HG02943 (cell line): Measurements from ENCODE around the gene AKAP3.

Source experiments
- ATAC-seq: cut with Tn5 transposase; IDR thresholded peaks from one replicate; pipeline ENCODE4 v1.9.1; 2021; ENCODE audit warnings: mild to moderate bottlenecking, low read depth, moderate library complexity; ENCODE audit not compliant: unreplicated experiment

Gene AKAP3

DNA sequence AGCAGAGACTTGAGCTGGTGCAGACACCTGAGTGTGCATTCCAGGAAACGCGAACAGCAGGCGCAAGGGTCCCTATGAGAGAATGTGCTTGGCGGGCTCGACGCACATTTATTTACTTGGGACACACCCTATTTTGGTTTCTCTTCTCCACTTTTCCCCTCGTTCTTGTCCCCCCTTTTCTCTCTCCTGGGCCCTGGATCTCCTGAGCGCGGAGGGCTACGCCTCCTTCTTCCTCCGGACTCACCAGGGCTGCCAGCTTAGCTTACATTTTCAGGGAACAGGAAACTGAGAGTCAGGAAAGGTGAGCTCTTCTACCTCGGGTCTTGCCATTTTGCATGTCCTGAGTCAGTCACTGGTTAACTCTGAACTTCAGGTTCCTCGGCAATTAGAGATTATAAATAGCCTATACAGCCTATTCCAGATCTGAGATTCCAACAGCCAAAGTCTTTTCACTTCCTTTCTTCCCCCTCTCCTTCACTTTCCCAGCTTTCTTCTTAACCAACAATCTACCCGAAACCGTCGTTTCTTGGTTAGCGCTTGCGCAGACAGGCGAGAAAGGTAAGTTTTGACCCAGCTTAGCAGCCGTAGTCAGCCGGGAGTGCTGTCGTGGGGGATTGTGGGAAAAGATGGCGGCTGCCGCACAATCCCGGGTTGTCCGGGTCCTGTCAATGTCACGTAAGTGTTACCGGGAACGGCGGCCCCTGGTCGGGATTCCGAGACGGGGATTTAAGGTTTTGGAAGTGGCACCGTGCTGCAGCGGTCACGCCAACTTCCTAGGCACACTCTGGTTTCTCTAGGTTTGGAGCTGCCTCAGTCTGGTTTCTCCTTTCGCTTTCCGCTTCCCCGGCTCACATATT lies at the start of gene AKAP3, which contains the start of gene NDUFA9:
AKAP3 (minus strand) TSS at position 551 of the 857 bp plus-strand sequence. CDS start 10,855 bp downstream, outside the sequence.
NDUFA9 (plus strand) TSS at position 614 of the 857 bp plus-strand sequence; CDS start at position 627, 13 bp downstream.
- peak; percentile 70 for ATAC-seq

DNA sequence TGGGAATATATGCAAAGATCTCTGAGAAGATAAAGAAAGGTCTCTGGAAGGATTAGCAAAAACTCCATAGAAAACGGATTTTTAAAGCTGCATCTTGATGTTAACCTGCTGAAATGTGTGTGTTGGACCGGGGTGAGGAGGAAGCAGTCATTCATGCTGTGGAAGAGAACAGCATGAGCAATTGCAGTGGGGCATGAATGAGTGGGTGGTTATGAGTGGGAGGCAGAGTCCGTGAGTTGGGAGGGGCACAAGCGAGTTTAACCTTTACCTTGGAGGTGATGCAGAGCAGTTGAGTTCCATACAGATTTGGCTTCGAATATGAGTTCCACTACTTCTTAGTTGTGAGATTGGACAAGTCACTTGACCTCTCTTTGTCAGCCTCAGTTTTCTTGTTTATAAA lies 41.9 kb upstream of the AKAP3 start:
- no peak for ATAC-seq

DNA sequence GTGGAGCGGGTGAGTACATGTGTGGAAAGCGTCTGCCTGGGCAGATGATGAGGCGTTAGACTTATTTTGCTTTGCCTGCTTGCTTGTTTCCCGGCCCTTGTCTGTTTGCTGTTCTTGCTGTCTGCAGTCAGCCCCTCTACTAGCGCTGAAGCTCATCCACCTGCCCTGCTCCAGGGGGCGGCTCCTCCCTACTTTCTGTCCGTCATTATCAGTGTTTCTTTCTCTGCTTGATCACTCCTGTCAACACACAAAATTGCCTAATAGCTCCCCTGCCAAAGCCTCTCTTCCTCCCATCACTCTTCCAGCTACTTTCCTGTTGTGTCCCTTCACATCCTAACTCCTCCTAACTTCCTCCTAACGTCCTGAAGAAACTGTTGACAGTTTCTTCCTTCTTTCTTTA lies 36.5 kb upstream of the AKAP3 start:
- no peak for ATAC-seq

DNA sequence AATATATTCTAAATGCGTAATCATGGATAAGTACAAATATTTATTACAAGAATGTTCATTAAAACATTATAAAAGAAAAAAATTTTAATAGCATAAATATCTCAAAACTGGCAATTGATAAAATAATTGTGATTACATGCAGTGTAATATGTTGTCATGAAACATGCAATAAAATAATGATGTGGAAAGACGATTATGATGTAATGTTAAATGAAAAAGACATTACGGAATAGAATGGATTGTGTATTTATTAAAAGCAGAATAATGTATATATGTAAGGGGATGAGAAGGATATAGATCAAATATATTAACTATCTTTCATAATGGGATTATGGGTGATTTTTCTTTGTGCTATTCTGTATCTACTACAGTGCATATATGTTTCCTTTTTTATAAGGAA lies 32.9 kb upstream of the AKAP3 start:
- ATAC-seq = no peak

DNA sequence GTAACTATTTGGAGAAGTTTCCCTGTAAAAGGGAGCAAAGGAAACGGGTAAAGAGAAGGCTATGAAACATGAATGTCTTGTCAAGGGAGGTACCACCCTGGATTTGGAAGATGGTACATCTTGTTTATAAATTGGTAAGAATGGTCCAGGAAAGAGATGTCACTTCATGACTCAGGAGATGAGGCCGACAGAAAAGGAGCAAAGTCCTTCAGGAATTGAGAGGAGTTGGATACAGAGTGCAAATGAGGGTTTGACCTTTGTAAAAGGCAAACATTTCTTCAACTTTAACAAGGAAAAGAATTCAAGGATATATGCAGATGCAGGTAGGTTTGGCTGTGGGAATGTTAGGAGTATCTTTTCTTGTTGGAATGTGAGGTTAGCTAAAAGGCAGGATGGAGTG lies 30.9 kb upstream of the AKAP3 start:
- ATAC-seq = no peak

DNA sequence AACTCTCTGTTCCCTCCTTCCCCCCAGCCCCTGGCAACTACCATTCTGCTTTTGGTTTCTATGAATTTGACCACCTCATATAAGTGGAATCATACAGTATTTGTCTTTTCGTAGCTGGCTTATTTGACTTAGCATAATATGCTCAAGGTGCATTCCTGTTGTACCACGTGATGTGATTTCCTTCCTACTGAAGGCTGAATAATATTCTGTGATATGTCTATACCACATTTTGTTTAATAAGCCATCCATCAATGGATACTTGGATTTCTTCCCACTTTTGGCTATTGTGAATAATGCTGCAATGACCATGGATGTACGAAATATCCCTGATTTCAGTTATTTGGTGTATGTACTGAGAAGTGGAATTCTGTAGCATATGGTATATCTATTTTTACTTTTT lies 16.4 kb upstream of the AKAP3 start:
- no peak for ATAC-seq

DNA sequence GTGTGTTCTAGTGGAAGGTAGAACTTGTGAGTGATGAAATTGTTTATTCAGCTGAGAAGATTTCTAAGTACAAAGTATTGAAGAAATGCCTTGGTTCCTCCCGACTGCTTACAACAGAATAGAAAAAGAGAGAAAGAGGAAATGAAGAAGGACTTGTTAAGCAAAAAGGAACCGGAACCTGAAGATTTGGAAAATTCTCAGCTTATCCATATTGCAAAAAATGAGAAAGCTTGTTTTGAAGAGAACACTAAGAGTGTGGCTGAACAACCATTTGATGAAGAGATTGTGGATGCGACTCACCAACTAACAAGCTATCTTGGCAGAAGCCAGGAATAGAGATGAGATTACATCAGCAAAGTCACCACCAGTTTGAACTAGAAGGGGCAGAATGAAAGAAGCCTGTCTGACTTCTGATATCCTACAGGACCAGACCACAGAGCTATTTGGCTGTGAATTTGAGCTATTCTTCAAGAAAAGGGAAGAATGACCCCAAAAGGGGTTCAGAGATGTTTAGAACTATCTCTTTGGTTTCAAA lies 15.2 kb upstream of the AKAP3 start:
- no peak for ATAC-seq

DNA sequence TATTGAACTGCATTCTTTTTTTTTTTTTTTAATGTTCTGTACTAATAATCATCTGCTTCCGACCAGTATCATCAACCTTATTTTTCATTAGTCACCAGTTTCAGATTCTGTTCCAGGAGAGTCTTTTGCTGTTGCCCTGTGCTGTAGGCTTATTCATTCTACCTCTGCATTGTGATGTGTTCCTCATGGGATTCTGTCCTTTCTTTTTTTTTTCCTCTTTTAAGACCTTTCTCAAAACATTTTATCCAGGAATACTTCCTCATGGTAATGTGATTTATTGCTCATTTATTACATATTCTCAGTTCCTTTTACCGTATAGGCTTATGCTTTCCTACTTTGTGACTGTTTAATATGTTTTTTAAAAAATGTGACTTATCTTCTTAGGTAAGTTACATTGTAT lies 4.8 kb upstream of the AKAP3 start:
- no peak for ATAC-seq

DNA sequence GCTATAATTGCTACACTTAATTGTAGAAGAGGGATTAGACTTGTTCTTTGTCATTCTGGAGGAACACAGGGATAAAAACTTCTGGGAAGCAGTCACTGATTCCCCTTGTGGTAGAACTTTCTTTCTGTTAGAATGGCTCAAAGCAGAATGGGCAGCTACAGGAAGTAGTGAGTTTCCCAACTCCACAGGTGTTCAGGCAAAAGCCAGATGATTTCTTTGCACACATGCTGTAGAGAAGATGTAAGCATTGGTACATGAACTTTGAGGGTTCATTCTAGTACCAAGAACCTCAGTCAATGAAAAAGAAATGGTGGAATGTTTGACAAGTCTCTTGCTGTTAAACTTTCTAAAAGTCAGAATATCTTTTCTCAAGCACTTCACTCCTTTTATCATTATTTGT lies 4.4 kb upstream of the AKAP3 start:
- no peak for ATAC-seq

DNA sequence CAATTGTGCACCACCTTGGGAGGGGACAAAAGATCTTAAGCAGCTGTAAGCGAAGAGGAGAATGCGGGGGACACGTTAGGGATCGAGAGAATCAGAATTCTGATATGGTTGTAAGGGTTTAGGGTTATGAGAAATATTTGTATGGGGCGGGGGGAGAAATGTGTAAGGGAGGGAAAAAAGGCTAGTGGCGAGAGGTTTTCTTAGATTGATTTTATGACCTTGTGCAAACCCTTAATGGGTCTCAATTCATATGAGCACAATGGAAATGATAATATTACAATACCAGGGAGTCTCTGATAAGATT lies 459 bp upstream of the AKAP3 start:
- ATAC-seq = no peak

DNA sequence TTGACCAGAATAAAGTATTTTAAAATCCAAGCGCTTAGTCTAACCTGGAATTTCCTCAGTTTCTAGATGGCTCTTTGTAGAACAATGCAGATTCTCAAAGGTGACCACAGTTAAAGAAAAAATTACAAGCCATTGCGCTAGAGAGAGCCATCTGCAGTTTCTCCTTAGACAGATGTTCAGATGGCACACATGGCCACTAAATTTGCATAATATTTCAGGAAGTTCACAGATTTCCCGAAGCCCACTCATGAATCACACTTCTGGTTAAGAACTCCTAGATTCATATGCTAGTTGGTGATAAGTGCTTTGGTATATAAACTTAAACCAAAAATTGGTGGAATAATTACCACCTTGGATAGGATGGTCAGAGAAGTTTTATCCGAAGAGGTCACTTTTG lies 749 bp downstream of the AKAP3 start:
- peak; percentile 28 for ATAC-seq

DNA sequence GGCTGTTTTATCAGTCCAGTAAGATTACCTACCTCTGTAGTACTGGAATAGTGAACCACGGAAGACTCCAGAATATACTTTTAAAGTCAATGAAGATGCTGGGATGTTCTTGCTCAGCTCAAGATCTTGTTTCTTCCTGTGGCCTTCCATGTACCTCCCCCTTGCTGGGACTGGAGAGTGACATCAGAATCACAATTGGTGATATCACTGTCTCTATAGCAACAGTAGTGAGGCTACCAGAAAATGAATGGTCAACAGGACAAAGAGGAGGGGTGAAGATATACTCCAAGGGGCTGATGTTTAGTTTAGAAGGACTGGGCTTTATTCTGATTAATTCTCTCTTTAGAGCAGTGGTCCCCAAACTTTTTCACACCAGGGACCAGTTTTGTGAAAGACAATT lies 3.8 kb downstream of the AKAP3 start:
- no peak for ATAC-seq

DNA sequence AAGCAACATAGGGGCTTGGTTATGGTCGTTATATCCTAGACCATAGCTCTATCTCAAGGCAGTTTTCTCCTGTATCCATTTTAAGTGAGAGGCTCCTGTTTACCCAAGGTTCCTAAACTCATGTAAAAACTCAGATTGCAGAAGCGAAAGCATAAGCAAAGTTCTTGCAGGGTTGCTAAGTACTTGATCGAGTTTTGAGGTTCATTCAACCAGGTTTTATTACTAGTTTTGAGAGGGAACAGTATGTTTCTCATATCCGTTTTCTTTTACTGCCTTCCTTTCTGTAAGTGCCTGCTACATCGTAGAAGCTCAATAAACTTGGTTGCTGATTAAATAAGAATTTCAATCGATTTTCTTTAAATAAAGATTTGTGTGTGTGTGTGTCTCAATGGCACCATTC lies 5.1 kb downstream of the AKAP3 start:
- no peak for ATAC-seq

DNA sequence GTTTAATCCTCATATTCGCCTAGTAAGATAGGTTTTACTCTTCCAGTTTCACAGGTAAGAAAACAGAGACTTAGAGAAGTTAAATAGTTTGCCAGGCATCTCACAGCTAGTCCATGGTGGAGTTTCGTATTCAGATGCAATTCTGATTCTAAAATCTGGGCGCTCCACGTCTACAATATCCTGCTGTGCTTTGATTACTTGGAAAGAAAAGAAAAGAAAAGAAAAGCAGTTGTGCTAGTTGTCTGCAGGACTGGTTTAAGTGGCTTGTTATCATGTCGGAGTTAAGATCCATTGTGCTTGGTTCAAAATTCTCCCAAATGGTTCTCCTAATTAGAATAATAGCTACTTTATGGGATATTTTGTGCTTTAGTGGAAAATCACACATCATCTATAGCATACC lies 18.6 kb downstream of the AKAP3 start:
- ATAC-seq = no peak

DNA sequence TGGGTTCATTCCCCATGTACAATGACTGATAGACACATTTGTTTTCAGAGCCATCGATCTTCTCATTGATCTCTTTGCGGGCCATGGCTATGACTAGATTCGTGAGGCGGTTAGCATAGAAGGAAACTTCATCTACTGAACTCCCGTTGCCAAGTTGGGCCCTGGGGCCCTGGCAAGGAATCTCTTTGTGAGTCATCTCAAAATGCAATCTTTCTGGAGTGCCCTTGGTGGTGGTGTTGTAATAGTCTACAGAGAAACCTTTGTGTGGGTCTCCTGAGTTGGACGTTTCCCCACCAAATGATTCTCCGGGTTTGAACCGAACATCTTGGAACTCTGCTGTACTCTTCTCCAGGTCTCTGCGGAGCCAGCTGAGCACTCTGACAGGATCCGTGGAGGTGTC lies 20.4 kb downstream of the AKAP3 start:
- no peak for ATAC-seq

DNA sequence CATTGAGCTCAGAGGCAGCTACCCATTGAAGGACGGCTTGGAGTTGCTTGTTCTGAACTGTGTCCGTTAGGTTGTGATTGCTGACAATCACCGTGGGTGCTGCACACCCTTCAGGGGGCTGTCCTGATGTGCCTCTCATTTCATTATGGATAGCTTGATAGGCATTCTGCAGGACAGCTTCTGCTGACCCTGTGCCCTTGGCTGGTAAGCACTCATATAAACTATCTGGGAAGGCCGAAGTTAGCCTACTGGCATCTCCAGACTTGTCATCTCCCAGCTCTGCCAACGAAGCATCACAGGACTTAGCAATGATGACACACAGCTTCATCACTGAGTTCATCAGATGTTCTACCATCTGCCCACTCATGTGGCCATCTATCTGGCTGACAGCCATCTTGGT lies 22.3 kb downstream of the AKAP3 start:
- ATAC-seq = no peak

DNA sequence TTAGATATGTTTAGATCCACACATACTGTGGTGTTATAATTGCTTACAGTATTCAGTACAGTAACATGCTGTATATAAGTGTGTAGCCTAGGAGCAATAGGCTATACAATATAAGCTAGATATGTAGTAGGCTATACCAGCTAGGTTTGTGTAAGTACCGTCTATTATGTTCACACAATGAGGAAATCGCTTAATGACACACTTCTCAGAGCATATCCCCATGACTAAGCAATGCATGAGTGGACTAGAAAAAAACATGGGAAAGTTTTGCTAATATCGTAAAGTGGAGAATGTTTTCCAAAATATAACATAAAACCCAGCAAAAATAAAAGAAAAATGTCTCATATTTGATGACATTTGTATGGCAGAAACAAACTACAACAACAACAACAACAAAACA lies 27.3 kb downstream of the AKAP3 start:
- no peak for ATAC-seq

DNA sequence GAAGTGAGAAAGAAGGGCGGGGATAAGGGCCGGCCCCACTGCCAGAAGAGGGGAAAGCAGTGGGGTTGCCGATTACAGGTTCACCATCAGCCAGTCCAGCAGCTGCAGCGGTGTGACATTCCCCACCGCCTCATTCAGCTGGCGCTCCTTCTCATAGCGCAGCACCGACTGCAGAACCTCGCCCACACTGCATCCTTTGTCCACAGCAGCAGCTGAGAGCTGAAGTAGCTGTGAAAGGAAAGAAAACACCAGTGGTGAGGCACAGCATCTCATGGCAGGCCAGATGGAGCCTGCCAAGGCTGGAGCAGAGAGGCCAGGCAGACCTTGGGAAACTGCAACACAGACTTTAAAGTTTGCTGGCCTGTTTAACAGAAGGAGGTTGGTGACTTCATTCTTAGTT lies 33.2 kb downstream of the AKAP3 start:
- ATAC-seq = no peak

DNA sequence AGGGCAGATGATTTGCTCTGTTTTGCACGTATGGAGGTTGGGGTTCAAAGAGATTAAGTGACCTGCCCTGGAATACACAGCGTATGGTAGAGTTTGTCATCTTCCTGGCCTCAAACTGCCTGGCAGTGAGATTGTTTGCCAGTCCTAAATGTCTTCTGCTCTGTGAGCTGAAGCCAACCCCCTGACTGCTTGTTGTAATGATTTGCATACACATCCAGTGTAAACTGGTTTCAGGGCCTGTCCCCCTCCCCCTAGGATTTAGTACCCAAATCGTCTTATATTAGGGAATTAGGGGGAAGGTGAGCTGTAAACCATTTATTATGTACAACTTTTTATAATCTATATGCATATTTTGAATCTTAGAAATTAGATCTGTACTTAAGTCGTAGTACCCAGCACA lies 38.4 kb downstream of the AKAP3 start:
- ATAC-seq = no peak

DNA sequence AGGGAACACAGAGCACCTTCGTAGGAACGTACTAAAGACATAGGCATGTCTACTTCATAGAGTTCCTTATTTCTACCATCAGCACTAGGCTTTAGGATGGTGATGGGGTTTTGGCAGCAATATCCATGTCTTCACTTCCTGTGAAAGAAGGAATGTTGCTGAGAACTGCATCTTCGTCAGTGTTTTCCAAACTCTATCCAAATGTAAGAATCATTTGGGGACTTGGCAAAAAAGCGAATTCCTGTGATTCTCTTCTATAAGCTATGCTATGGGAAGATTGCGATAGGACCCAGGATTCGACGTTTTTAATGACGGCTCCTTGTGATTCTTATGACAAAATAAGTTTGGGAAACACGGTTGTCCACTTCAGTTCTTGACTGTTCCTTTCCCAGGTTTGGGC lies 39.8 kb downstream of the AKAP3 start:
- ATAC-seq = no peak

DNA sequence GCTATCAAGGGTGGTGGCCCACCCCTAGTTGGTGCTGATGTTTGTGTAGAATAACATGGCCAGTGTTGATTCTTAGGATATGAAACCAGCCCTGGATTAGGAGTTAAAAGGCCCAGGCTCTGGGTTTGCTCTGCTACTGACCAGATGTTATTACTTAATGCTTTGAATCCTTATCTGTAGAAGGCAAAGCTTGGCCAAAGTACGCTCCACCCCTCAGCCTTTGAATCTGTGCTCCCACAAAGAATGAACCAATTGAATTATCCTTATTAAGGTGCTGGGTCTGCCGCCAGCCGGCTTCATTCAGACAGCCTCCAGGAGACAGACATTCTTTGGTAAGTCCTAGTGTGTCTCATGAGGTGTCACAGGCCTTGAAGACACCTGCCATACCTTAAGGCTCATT lies 41.8 kb downstream of the AKAP3 start:
- no peak for ATAC-seq

DNA sequence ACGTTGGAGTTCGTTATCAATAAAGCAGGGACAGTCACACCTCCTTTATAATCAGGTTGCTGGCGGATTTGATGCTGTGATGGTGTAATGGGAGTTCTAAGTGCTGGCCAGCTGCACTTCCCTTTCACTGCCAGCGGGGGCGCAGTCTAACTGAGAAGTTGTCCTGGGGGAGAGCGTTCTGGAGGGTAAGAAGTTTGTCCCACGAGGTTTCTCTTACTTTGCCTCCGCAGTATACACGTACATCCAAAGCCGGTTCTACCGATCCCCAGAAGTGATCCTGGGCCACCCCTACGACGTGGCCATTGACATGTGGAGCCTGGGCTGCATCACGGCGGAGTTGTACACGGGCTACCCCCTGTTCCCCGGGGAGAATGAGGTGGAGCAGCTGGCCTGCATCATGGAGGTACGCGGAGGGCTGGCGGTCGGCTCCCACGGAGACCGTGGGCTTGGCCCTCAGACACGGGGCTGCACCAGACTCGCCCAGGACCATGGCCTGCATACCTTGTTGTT lies 44.1 kb downstream of the AKAP3 start:
- peak; percentile 85 for ATAC-seq
